HG02623 (cell line): Measurements from ENCODE around the gene PLEKHN1.
"Not testable (repeated sequence)": the region's sequence is repeated elsewhere in the genome, so short reads cannot be mapped to it uniquely, and the experiment has no call there.

Experiments
- ATAC-seq: cut with Tn5 transposase; IDR thresholded peaks from one replicate; pipeline ENCODE4 v1.9.1; 2021; ENCODE audit warnings: moderate library complexity; ENCODE audit not compliant: unreplicated experiment

PLEKHN1 gene

DNA sequence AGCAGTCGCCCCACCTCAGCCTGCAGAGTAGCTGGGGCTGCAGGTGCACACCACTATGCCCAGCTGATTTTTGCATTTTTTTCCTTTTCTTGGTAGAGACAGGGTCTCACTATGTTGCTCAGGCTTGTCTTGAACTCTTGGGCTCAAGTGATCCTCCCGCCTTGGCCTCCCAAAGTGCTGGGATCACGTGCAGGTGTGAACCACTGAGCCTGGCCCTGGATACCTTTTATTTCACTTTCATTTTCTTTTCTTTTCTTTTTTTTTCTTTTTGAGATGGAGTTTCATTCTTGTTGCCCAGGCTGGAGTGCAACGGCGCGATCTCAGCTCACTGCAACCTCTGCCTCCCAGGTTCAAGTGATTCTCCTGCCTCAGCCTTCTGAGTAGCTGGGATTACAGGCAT is 25.0 kb downstream of the PLEKHN1 start:
- not testable (repeated sequence) for ATAC-seq

GRCh38 chr1:991895-992294 is 25.6 kb downstream of the PLEKHN1 start:
- ATAC-seq: no peak

- no peak for ATAC-seq
These were observed 26.1 kb downstream of the PLEKHN1 start for GRCh38 chr1:992362-992761.

GRCh38 chr1:993379-993995 is 27.2 kb downstream of the PLEKHN1 start:
- ATAC-seq: no peak

DNA sequence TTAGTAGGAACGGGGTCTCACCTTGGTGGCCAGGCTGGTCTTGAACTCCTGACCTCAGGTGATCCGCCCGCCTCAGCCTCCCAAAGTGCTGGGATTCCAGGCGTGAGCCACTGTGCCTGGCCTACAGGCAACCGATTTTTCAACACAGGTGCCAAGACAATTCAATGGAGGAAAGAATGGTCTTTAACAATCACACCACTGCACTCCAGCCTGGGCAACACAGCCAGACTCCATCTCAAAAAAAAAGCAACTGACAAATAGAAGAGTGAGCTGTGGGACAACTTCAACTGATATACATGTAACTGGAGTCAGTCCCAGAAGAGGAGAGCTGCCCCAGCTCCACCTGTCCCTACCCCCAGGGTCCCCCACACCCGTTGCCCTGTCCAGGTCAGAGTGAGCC is 28.3 kb downstream of the PLEKHN1 start:
- ATAC-seq: not testable (repeated sequence)

- ATAC-seq: no peak
These were observed 29.7 kb downstream of the PLEKHN1 start for GRCh38 chr1:995665-996633.

DNA sequence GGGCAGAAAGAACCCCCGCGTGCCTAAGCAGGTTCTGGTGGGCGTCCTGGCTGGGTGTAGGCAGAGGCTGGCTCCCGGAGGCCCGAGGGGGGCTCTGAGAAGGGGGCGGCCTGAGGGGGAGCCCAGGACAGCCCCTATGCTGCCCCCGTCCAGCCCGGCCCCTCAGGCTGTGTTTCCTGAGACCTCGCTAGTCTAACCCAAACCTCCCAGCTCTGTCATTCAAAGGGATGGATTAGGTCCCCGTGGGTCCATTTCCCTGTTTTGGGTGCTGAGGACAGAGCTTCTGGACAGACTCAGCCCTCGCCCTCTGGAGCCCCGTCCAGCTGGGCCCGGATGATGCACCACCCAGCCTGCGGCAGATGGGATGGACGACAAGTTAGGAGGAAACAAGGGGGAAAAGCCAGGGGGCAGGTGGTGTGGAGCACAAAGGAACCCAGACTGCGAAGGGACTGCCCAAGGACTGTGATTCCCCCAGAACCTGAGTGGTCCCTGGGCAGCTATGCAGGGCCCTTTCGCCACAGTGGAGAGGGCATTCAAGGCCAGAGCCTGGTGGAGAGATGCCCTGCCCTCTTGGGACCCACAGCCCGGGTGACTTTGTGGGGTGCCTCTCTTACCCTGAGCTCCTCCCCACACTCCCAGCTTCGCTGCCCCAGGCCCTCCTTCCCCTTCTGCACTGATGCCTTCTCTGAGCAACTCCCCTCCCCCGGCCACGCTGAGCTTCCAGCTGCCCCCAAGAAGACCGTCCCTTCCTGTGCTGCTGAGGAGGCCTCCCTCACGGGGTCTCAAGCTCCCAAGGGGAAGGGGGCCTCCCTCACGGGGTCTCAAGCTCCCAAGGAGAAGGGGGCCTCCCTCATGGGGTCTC is 30.8 kb downstream of the PLEKHN1 start:
- no peak for ATAC-seq

- ATAC-seq: no peak
These were observed 31.4 kb downstream of the PLEKHN1 start for GRCh38 chr1:997713-997992.

GRCh38 chr1:997993-998744 is 31.9 kb downstream of the PLEKHN1 start:
- no peak for ATAC-seq

DNA sequence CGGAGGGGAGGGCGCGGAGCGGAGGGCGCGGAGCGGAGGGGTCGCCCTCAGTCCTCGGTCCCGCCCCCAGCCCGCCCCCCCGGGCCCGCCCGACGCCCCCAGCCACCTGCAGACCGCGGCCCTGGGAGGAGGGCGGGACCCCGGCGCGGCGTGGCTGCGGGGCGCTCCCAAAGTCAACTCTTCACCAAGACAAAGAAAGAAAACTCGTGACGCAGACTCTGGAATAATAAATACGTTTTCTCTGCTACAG is 32.4 kb downstream of the PLEKHN1 start:
- no peak for ATAC-seq

DNA sequence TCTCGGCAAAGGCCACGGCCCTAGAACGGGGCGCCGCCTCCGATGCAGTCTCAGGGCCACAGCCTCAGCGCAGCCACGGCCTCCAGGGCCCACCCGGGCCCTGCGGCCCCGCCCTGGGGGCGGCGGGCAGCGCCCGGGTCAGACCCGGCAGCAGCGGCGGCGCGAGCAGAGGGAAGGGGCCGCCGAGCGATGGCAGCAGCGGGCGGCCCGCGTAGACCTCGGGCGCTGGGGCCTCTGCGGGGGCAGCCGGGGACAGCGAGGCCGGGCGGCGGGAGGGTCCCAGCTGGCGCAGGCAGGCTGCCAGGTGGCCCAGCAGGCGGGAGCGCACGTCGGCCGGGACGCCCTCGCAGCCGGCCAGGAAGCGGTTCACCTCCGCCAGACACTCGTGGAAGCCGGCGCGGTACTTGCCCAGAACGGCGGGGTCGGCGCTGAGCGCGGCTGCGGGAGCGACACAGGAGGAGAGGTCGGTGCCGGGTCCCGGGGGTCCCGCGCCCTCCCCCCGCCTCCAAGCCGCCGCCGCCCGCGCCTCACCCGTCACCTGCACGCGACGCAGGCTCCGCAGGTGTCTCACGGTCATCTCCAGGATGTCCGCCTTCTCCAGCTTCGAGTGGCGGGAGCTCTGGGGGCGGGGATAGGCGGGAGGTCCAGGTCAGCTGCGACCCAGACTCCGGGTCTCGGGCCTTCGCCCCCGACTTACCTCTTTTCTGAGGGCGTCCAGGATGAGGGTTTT is 32.9 kb downstream of the PLEKHN1 start:
- no peak for ATAC-seq

- no peak for ATAC-seq
These were observed 33.6 kb downstream of the PLEKHN1 start, which contains the start of gene HES4 for GRCh38 chr1:999725-1000356. TSS of gene HES4 (minus strand) at chr1:1000097. CDS start at chr1:999973, 124 bp downstream.

DNA sequence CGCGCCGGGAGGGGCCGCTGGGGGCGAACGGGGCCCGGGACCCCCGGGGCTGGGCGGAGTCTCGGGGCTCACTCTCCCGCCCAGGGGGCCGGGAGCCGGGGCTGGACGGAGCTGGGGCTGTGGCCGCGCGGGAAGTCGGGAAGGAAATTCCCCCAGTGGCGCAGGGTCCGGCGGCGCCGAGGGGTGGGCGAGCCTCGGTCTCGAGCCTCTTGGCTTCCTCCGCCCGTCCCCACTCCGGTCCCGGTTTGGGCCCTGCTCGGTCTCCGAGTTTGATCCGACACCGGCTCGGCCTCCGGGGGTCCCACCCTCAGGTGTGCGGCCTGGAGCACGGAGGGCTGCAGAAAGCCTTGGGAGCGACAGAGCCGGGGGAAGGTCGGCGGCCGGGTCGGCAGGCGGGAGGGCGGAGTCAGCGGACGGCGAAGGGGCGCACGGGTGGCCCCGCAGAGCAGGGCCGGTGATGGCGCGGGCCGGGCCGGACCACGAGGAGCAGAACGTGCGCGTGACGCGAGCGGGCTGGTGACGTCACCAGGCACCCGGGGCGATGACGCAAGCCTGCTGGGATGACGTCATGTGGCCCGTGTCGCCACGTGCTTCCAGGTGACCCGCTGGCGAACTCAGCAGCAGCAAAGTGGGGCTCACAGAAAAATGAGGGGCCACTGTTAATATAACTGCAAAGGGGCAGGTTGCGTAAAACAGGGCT is 34.2 kb downstream of the PLEKHN1 start:
- no peak for ATAC-seq

GRCh38 chr1:1001057-1001783 is 34.9 kb downstream of the PLEKHN1 start:
- no peak for ATAC-seq

DNA sequence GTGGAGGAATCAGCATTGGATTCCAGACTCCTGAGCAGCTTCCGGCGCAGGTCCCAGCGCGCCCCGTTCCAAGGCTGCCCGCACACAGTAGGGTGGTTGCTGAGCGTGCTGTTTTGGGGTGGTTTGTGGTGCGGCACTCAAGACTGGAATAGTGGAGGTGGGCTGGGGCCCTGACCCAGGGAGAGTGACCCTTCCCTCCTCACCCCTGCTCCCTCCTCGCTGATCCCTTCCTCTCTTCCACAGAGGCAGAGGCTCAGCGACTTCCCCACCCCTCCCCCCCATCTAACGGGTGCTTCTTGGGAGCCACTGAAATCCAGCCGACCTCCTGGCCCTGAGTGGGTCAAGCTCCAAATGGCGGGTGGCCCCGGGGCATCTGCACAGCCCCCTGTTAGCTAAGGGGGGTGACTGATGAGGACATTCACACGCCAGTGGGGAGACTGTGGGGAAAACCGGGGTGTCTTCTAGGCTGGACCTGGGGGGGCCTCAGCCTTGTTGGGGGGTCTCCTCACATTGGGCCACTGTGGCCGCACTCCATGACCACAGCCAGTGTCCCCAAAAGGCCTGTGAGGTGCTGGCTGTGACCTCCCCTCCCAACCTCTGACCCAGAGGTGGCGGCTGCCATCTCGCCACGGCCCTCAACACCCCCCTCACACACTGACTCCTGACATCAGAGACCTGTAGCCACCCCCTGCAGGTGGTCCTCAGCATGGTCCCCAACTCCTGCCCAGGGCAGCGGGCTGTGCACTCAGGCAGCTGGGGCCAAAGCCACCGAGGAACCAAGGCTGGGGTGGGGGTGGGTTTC is 37.5 kb downstream of the PLEKHN1 start:
- no peak for ATAC-seq

GRCh38 chr1:1004420-1004779 is 38.1 kb downstream of the PLEKHN1 start:
- ATAC-seq: no peak

DNA sequence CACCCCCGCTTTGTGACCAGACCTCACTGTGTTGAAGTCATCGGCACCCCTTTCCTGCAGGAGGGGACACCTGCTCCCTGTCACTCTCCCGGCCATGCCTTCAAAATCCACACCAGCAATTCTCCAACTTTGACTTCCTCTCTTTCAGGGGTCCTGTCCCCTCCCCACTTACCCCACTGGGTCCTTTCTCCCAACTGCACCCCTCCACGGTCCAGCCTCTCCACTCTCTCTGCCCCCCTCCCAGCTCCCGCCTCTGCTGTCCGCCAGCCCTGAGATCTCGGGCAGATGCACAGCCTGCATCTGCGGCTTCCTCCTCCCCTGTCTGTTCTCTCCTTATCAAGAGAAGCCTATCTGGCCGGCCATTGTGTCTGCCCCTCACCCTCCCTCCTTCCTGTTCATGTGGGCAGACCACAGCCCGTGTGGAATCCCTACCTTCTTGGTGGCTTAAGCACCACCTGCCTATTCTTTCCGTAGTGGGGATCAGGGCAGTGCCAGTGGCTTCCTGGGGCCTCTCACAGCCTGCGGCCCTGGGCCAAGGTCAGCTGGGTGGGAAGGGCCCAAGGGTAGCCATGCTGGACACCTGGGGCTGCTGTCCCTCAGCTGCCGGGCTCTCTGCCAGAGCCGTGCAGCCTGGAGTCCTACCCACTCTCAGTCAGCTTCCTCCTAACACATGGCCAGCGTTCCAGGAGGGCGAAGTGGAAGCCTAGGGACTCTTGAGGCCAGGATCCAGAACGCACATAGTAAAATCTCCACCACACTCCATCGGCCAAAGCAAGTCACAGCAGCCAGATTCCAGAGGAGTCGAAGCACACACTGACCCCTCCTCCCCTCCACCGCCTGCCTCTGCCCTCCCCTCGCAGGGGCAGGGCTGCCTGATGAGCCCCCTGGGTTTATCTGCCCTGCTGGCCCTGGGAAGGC is 38.8 kb downstream of the PLEKHN1 start:
- no peak for ATAC-seq
